ENCODE measurements around the gene RAB11FIP3. TPM values are rescaled to one million over a fixed set of nuclear protein-coding genes. Genes with fewer than 3 reads are reported as not detected.
A peak's percentile ranks its signal among the peaks of the same experiment; 100 is the strongest.

Gene RAB11FIP3
- total and polyA plus RNA-seq, 9 of the 15 experiments (the other 6 are each of a cell fraction or from before 2014, with no cell fraction given), result 0.46 to 13.1 (median 4.3) TPM

GRCh38 chr16:386641-387156 is 38.8 kb upstream of the RAB11FIP3 start (continued):
- peak; percentile 27; the same call in 1 of the 2 replicates for TF ChIP-seq REST (IDR thresholded peaks at IDR 0.05; ENCODE audit: borderline replicate concordance)
- no peak for TF ChIP-seq REST (CRISPR knock-in tag; IDR thresholded peaks at IDR 0.05; ENCODE audit: low read depth)
- TF ChIP-seq BRCA1 (IDR thresholded peaks at IDR 0.05), result no peak
- TF ChIP-seq BRCA1 (CRISPR knock-in tag; IDR thresholded peaks at IDR 0.05), result no peak
- TF ChIP-seq YY1 (IDR thresholded peaks at IDR 0.05; ENCODE audit: borderline replicate concordance in 1 of 3, control insufficient read depth in 1 of 3, extremely low read depth in 1 of 3, insufficient read depth in 3 of 3, insufficient read length in 1 of 3, insufficient replicate concordance in 2 of 3, low read depth in 1 of 3, low read length in 2 of 3), result peak in 1 of 3 experiments; percentile 57
- no peak for TF ChIP-seq ZNF609 (CRISPR knock-in tag; IDR thresholded peaks at IDR 0.05; ENCODE audit: borderline replicate concordance)
- peak in 1 of 2 experiments; percentile 74; a peak in 2 of 4 replicates for TF ChIP-seq MLLT1 (IDR thresholded peaks at IDR 0.05)
- no peak for TF ChIP-seq SMARCA4 (IDR thresholded peaks at IDR 0.05)

Data from K562 (cell line).